DMS79 (cell line): ENCODE data around the gene CFAP20DC.
"Not testable (repeated sequence)": the region's sequence is repeated elsewhere in the genome, so short reads cannot be mapped to it uniquely, and the experiment has no call there.

Experiments used
- DNase-seq: peaks from one replicate; lab custom pipeline; 2025; lab: John Stamatoyannopoulos, UW

The CFAP20DC gene

GRCh38 chr3:59049671-59050331 is at the start of gene CFAP20DC:
TSS of gene CFAP20DC (minus strand) at chr3:59050025. CDS start at chr3:59049631, 394 bp downstream.
- DNase-seq, result peak; percentile 66

GRCh38 chr3:59098516-59098915 is 48.7 kb upstream of the CFAP20DC start:
- DNase-seq, result not testable (repeated sequence)

GRCh38 chr3:59094446-59094845 is 44.6 kb upstream of the CFAP20DC start:
- DNase-seq, result no peak

GRCh38 chr3:59093521-59093920 is 43.7 kb upstream of the CFAP20DC start:
- DNase-seq, result no peak

- no peak for DNase-seq
Observed at GRCh38 chr3:59088761-59089160, 38.9 kb upstream of the CFAP20DC start.

GRCh38 chr3:59085976-59086375 is 36.2 kb upstream of the CFAP20DC start:
- DNase-seq, result no peak

GRCh38 chr3:59084583-59084982 is 34.8 kb upstream of the CFAP20DC start:
- no peak for DNase-seq

- DNase-seq, result no peak
Observed at GRCh38 chr3:59082106-59082505, 32.3 kb upstream of the CFAP20DC start.

- no peak for DNase-seq
Observed at GRCh38 chr3:59081071-59081470, 31.2 kb upstream of the CFAP20DC start.

GRCh38 chr3:59079962-59080361 is 30.1 kb upstream of the CFAP20DC start:
- DNase-seq, result no peak

GRCh38 chr3:59074764-59075163 is 24.9 kb upstream of the CFAP20DC start:
- DNase-seq, result no peak

- no peak for DNase-seq
Observed at GRCh38 chr3:59072681-59073080, 22.9 kb upstream of the CFAP20DC start.

GRCh38 chr3:59069838-59070237 is 20.0 kb upstream of the CFAP20DC start:
- DNase-seq, result no peak

- no peak for DNase-seq
Observed at GRCh38 chr3:59065240-59065639, 15.4 kb upstream of the CFAP20DC start.

- DNase-seq, result no peak
Observed at GRCh38 chr3:59064728-59065127, 14.9 kb upstream of the CFAP20DC start.

GRCh38 chr3:59064276-59064675 is 14.5 kb upstream of the CFAP20DC start:
- DNase-seq, result no peak

GRCh38 chr3:59056706-59057105 is 6.9 kb upstream of the CFAP20DC start:
- DNase-seq, result no peak

- no peak for DNase-seq
Observed at GRCh38 chr3:59052803-59053411, 3.1 kb upstream of the CFAP20DC start.

- DNase-seq, result not testable (repeated sequence)
Observed at GRCh38 chr3:59050811-59051414, 1.1 kb upstream of the CFAP20DC start.

GRCh38 chr3:59046839-59047238 is 3.0 kb downstream of the CFAP20DC start:
- DNase-seq, result no peak

- no peak for DNase-seq
Observed at GRCh38 chr3:59043391-59043790, 6.4 kb downstream of the CFAP20DC start.

- no peak for DNase-seq
Observed at GRCh38 chr3:59040902-59041301, 8.9 kb downstream of the CFAP20DC start.

- no peak for DNase-seq
Observed at GRCh38 chr3:59027607-59028006, 22.2 kb downstream of the CFAP20DC start.
